HepG2 (cell line): ENCODE data around the gene ANKRD39. TPM values are rescaled to one million over a fixed set of nuclear protein-coding genes. Genes with fewer than 3 reads are reported as not detected.

Experiments
- ATAC-seq: fragments of 200-7000 bp; cut with Tn5 transposase; 3 replicates; pipeline ENCODE4 v1.9.1; 2020; ENCODE audit warnings: mild to moderate bottlenecking, moderate library complexity
- BruUV-seq: library from RNA; stranded (reverse); fragments of 400-500 nt; replicated peaks from 2 replicates; lab custom pipeline; 2021; lab: Mats Ljungman, UMichigan
- CTCF ChIA-PET: fragments of 300-600 bp; formaldehyde crosslinking; extraction: SDS; loops from one replicate; lab custom pipeline; 2021; ENCODE audit warnings: low total read pairs, inconsistent platforms, low intra/inter-chr PET ratio; lab: Yijun Ruan, JAX
- POLR2A ChIA-PET: fragments of 350-600 bp; sonication (Branson Sonifier 250); formaldehyde crosslinking; loops from one replicate; lab custom pipeline; 2020; ENCODE audit warnings: antibody characterized with exemption, inconsistent platforms; lab: Yijun Ruan, JAX
- DNase-seq: peaks from one replicate; pipeline ENCODE4 v3.0.0-alpha.2; 2015; ENCODE audit warnings: low spot score
- FAIRE-seq: peaks from 3 replicates; lab custom pipeline; 2011; peaks lifted over from hg19 to GRCh38; lab: Jason Lieb, UNC
- H2AFZ ChIP-seq: one replicate; pipeline ENCODE4 v1.6.1; 2011; ENCODE audit warnings: low read length, inconsistent platforms
- H3K27ac ChIP-seq: fragments of 300-600 bp; 3 replicates; pipeline ENCODE4 v1.8.0; 2011; ENCODE audit warnings: mixed run types, mild to moderate bottlenecking, mixed read lengths, low read length, inconsistent platforms; ENCODE audit not compliant: insufficient read depth; ENCODE audit errors: extremely low read length
- H3K27me3 ChIP-seq, 2 experiments: fragments of 200-600 bp in 1 of 2; 2 replicates in 1 of 2; 3 replicates in 1 of 2; pipeline versions ENCODE4 v1.6.0 to v1.8.0; 2011; ENCODE audit warnings: low read length in 2 of 2, mild to moderate bottlenecking in 2 of 2, moderate library complexity in 2 of 2, inconsistent platforms in 1 of 2; ENCODE audit not compliant: insufficient read depth in 2 of 2, control insufficient read depth in 1 of 2
- H3K36me3 ChIP-seq, 2 experiments: fragments of 200-600 bp in 1 of 2; replicated peaks in 1 of 2; 2 replicates in 1 of 2; 3 replicates in 1 of 2; pipeline versions ENCODE4 v1.5.1 to v1.8.0; 2011; ENCODE audit warnings: low read length in 2 of 2, inconsistent platforms in 1 of 2; ENCODE audit not compliant: insufficient read depth in 2 of 2, control insufficient read depth in 1 of 2
- H3K4me1 ChIP-seq: 2 replicates; pipeline ENCODE4 v1.5.1; 2012; ENCODE audit warnings: low read length, inconsistent platforms; ENCODE audit not compliant: insufficient read depth
- H3K4me2 ChIP-seq: 2 replicates; pipeline ENCODE4 v1.6.0; 2011; ENCODE audit warnings: low read depth, low read length, inconsistent platforms
- H3K4me3 ChIP-seq, 3 experiments: fragments of 200-600 bp in 1 of 3; sonication (generic), shearing (Covaris generic) in 1 of 3; replicated peaks in 1 of 3; 2 replicates each; pipeline ENCODE4 v1.5.1; 2011 to 2016; ENCODE audit warnings: low read length in 3 of 3, inconsistent platforms in 2 of 3, low read depth in 2 of 3, mild to moderate bottlenecking in 2 of 3, control low read depth in 1 of 3, mixed read lengths in 1 of 3; ENCODE audit not compliant: insufficient read depth in 1 of 3
- H3K79me2 ChIP-seq: one replicate; pipeline ENCODE4 v1.6.1; 2011; ENCODE audit warnings: low read length, inconsistent platforms; ENCODE audit not compliant: insufficient read depth
- H3K9ac ChIP-seq: 2 replicates; pipeline ENCODE4 v1.6.0; 2011; ENCODE audit warnings: mild to moderate bottlenecking, low read depth, low read length, inconsistent platforms; ENCODE audit not compliant: insufficient read depth
- H3K9me3 ChIP-seq: 2 replicates; pipeline ENCODE4 v1.5.1; 2012; ENCODE audit warnings: mild to moderate bottlenecking, low read length
- H4K20me1 ChIP-seq: 2 replicates; pipeline ENCODE4 v1.6.0; 2011; ENCODE audit warnings: inconsistent platforms, mild to moderate bottlenecking, low read length, moderate library complexity; ENCODE audit not compliant: insufficient read depth
- CAMTA2 ChIP-seq: sonication (generic); formaldehyde crosslinking; IDR thresholded peaks from 2 replicates; pipeline ENCODE4 v1.4.0; 2020; ENCODE audit warnings: mild to moderate bottlenecking, missing genetic modification reagents, borderline replicate concordance
- CTCF ChIP-seq: sonication (generic); formaldehyde crosslinking; IDR thresholded peaks from 2 replicates; pipeline ENCODE4 v1.5.0; 2020; ENCODE audit warnings: mild to moderate bottlenecking, missing genetic modification reagents, moderate library complexity
- FOXC1 ChIP-seq: sonication (generic); formaldehyde crosslinking; IDR thresholded peaks from 2 replicates; pipeline ENCODE4 v1.8.0; 2022; ENCODE audit warnings: mild to moderate bottlenecking, missing genetic modification reagents, borderline replicate concordance
- HMGXB4 ChIP-seq, 2 experiments: sonication (generic) in 1 of 2; formaldehyde crosslinking in 1 of 2; IDR thresholded peaks; 2 replicates each; pipeline versions ENCODE4 v1.4.0 to v1.6.1; 2018 to 2020; ENCODE audit warnings: missing genetic modification reagents in 2 of 2, borderline replicate concordance in 1 of 2, low read depth in 1 of 2, mild to moderate bottlenecking in 1 of 2, missing biosample characterization in 1 of 2
- HNRNPL ChIP-seq: fragments of 200-400 bp; formaldehyde crosslinking; IDR thresholded peaks from 2 replicates; pipeline ENCODE4 v1.6.1; 2017; ENCODE audit warnings: mild to moderate bottlenecking, low read depth, low read length
- KLF16 ChIP-seq, 2 experiments: sonication (generic) in 1 of 2; formaldehyde crosslinking in 1 of 2; IDR thresholded peaks; 2 replicates each; pipeline versions ENCODE4 v1.6.1 to v1.8.0; 2016 to 2023; ENCODE audit warnings: missing genetic modification reagents in 2 of 2, missing compliant biosample characterization in 1 of 2
- MED1 ChIP-seq: sonication (generic); formaldehyde crosslinking; IDR thresholded peaks from 2 replicates; pipeline ENCODE4 v1.4.0; 2020; ENCODE audit warnings: missing genetic modification reagents
- PRMT3 ChIP-seq: sonication (generic); formaldehyde crosslinking; IDR thresholded peaks from 2 replicates; pipeline ENCODE4 v1.8.1; 2022; ENCODE audit warnings: low read depth, mild to moderate bottlenecking, moderate library complexity, missing genetic modification reagents, borderline replicate concordance
- SMYD3 ChIP-seq: sonication (generic); formaldehyde crosslinking; IDR thresholded peaks from 2 replicates; pipeline ENCODE4 v1.8.1; 2023; ENCODE audit warnings: mild to moderate bottlenecking, missing genetic modification reagents
- SP5 ChIP-seq: IDR thresholded peaks from 2 replicates; pipeline ENCODE4 v1.6.1; 2016; ENCODE audit warnings: low read depth, borderline replicate concordance
- TOPORS ChIP-seq: sonication (generic); formaldehyde crosslinking; IDR thresholded peaks from 2 replicates; pipeline ENCODE4 v1.8.0; 2023; ENCODE audit warnings: mild to moderate bottlenecking, missing genetic modification reagents
- UBTF ChIP-seq: sonication (generic); formaldehyde crosslinking; IDR thresholded peaks from 2 replicates; pipeline ENCODE4 v1.4.0; 2020; ENCODE audit warnings: mild to moderate bottlenecking, missing genetic modification reagents
- ZFP37 ChIP-seq: sonication (generic); formaldehyde crosslinking; IDR thresholded peaks from 2 replicates; pipeline ENCODE4 v1.4.0; 2020; ENCODE audit warnings: missing genetic modification reagents, borderline replicate concordance
- ZFP41 ChIP-seq: sonication (generic); formaldehyde crosslinking; IDR thresholded peaks from 2 replicates; pipeline ENCODE4 v1.4.0; 2020; ENCODE audit warnings: mild to moderate bottlenecking, missing genetic modification reagents, borderline replicate concordance
- ZNF441 ChIP-seq: sonication (generic); formaldehyde crosslinking; IDR thresholded peaks from 2 replicates; pipeline ENCODE4 v1.7.0; 2021; ENCODE audit warnings: missing genetic modification reagents, borderline replicate concordance
- ZNF740 ChIP-seq: sonication (generic); formaldehyde crosslinking; IDR thresholded peaks from 2 replicates; pipeline ENCODE4 v1.4.0; 2020; ENCODE audit warnings: missing genetic modification reagents
- WGBS: methylation state at CpG from one replicate; pipeline ENCODE4 v1.1.6; 2017; ENCODE audit warnings: low lambda C conversion rate; 5-methylcytosine and 5-hydroxymethylcytosine counted together
- in situ Hi-C: cut with HindIII; loops from 2 replicates; pipeline ENCODE4 v1.10.0; 2017; ENCODE audit warnings: low pct_unique_long_range_greater_than_20kb; ENCODE audit not compliant: extremely low pct_ligation_motif_present
- intact Hi-C: fragments of 100-400 bp; cut with micrococcal nuclease; formaldehyde crosslinking; loops from one replicate; pipeline ENCODE4 v1.10.0; 2022; ENCODE audit not compliant: unreplicated experiment
- polyA plus RNA-seq, 8 experiments: library from polyadenylated mRNA; depleted of rRNA in 3 of 8; stranded (reverse) in 7 of 8; unstranded in 1 of 8; fragments of >200 nt; fragmentation: Illumina TruSeq in 4 of 8; extraction: Trizol in 4 of 8; gene quantifications; 2 replicates each; pipeline versions ENCODE4 v1.2.1 to v1.2.3, GENCODE V29; 2011 to 2016; ENCODE audit warnings: low read depth in 4 of 8, missing spikeins in 1 of 8, mixed read lengths in 1 of 8; ENCODE audit not compliant: insufficient read depth in 1 of 8
- total RNA-seq, 5 experiments: library from RNA; depleted of rRNA; stranded (reverse); fragments of >200 nt; fragmentation: Illumina TruSeq; extraction: Trizol; gene quantifications; 2 replicates each; pipeline ENCODE4 v1.2.3, GENCODE V29; 2016; ENCODE audit warnings: low read depth in 1 of 5

ANKRD39 gene
- total and polyA plus RNA-seq, 2 of the 13 experiments (the other 11 are each of a cell fraction or from before 2014, with no cell fraction given): 23.2 to 24.8 TPM

- CTCF ChIA-PET: no interaction called here
- Histone ChIP-seq H3K27ac (peak overlapping the region; percentile 83), H3K4me2 (peak overlapping the region; percentile 100), H3K36me3 (peaks cover 9 to 43% of the 10 kb centered on the region in 2 experiments), H3K9me3 (no peaks in the 10 kb centered on the region), H3K4me1 (peaks cover 76% of the 10 kb centered on the region), H3K4me3 (peak overlapping the region; percentile 67 to 91 (median 87)), H3K27me3 (no peaks in the 10 kb centered on the region; a peak in 1 of 5 replicates), H4K20me1 (peaks cover 72% of the 10 kb centered on the region), H3K79me2 (peaks cover 87% of the 10 kb centered on the region), H3K9ac (peak overlapping the region; percentile 87), H2AFZ (no peak overlapping the region)
- no peak for ATAC-seq
- FAIRE-seq: no peak
- no TSS peak for BruUV-seq
- POLR2A ChIA-PET: interaction anchor here (0.8 to 7.4 kb wide), 14 partner anchors 8 to 61 kb away, joined by 3 to 99 read pairs (median 6); partner anchors contain the start of genes ANKRD39, CNNM4 and SEMA4C
- in situ Hi-C loops: no loop called here
- intact Hi-C loops: loop anchor here (2.0 to 5.0 kb wide), 4 partner anchors 37 to 218 kb away; partner anchors contain the start of genes CNNM4 and KANSL3
- no peak for DNase-seq
- WGBS: 78% methylated on average over 12 of the region's 12 CpGs
- 0 out of 4 replicates have a peak, but pooled peaks of 1 of the 2 experiments have one; percentile 49 for TF ChIP-seq HMGXB4 (CRISPR knock-in tag; IDR thresholded peaks at IDR 0.05; ENCODE audit: borderline replicate concordance in 1 of 2, low read depth in 1 of 2)
- no peak for TF ChIP-seq MED1 (CRISPR knock-in tag)
- no peak for TF ChIP-seq HNRNPL
- TF ChIP-seq ZFP37 (CRISPR knock-in tag): 0 out of 2 replicates have a peak, but pooled peaks have one; percentile 21
- 0 out of 4 replicates have a peak, but pooled peaks of 1 of the 2 experiments have one; percentile 35 for TF ChIP-seq KLF16 (CRISPR knock-in tag; IDR thresholded peaks at IDR 0.05)
- TF ChIP-seq FOXC1 (CRISPR knock-in tag): no peak
- peak; percentile 69; the same call in 1 of the 2 replicates for TF ChIP-seq PRMT3
- peak; percentile 45 for TF ChIP-seq CTCF (CRISPR knock-in tag)
- TF ChIP-seq SMYD3 (CRISPR knock-in tag): 0 out of 2 replicates have a peak, but pooled peaks have one; percentile 17
- TF ChIP-seq TOPORS (CRISPR knock-in tag): no peak
- no peak for TF ChIP-seq ZNF441 (CRISPR knock-in tag)
- no peak for TF ChIP-seq UBTF (CRISPR knock-in tag)
- 0 out of 2 replicates have a peak, but pooled peaks have one; percentile 65 for TF ChIP-seq CAMTA2 (CRISPR knock-in tag)
- TF ChIP-seq ZNF740 (CRISPR knock-in tag): peak; percentile 80; the same call in 1 of the 2 replicates
- TF ChIP-seq SP5 (CRISPR knock-in tag): no peak
- TF ChIP-seq ZFP41 (CRISPR knock-in tag): 0 out of 2 replicates have a peak, but pooled peaks have one; percentile 13
These were observed 37.8 kb downstream of the ANKRD39 start for GRCh38 chr2:96819876-96820511.
